GM18873 (cell line): ENCODE results near the gene ORMDL2.
A peak's percentile ranks its signal among the peaks of the same experiment; 100 is the strongest.

Experiments used
- ATAC-seq: cut with Tn5 transposase; IDR thresholded peaks from one replicate; pipeline ENCODE4 v1.9.1; 2021; ENCODE audit warnings: mild to moderate bottlenecking, moderate library complexity, moderate number of reproducible peaks; ENCODE audit not compliant: unreplicated experiment, low FRiP score

The ORMDL2 gene, protein sequence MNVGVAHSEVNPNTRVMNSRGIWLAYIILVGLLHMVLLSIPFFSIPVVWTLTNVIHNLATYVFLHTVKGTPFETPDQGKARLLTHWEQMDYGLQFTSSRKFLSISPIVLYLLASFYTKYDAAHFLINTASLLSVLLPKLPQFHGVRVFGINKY

GRCh38 chr12:55817345-55818139 lies at the start of gene ORMDL2, which contains the start of gene SARNP:
TSS of gene ORMDL2 (plus strand) at chr12:55818041. CDS start at chr12:55819000, 959 bp downstream.
TSS of gene SARNP (minus strand) at chr12:55817724. CDS start at chr12:55817701, 23 bp downstream.
- ATAC-seq = peak; percentile 97

DNA sequence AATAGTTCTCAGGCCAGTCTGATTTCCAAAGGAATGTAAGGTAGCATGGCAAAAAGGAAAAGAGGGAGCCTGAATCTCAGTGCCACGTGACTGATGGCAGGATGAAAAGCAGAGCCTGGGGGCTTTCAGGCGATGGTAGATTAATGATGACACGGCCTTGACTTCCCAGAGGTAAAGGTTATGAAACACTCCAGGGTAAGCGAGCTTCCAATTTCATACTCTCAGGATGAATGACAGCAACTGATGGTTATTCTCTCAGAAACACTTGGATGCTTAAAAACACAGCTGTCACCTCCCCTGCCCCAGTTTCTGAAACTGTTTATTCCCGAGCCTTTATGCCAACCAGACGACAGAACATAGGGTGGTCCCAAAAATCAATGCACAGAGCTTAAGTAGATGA lies 46.1 kb upstream of the ORMDL2 start:
- ATAC-seq = no peak

GRCh38 chr12:55777856-55778255 lies 40.0 kb upstream of the ORMDL2 start:
- ATAC-seq = no peak

- no peak for ATAC-seq
Observed at GRCh38 chr12:55780685-55781084, 37.2 kb upstream of the ORMDL2 start.

DNA sequence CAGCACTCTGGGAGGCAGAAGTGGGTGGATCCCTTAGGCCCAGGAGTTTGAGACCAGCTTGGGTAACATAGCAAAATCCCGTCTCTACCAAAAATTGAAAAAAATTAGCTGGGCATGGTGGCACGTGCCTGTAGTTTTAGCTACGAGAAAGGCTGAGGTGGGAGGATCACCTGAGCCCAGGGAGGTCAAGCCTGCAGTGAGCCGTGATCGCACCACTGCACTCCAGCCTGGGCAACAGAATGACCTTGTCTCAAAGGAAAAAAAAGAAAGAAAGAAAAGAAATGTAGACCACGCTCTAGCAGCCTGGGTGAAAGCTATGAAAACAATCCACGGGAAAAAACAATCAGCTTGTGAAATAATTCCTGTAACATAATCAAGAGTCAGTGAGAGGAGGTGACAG lies 29.3 kb upstream of the ORMDL2 start:
- no peak for ATAC-seq

GRCh38 chr12:55789171-55789570 lies 28.7 kb upstream of the ORMDL2 start:
- ATAC-seq = no peak

DNA sequence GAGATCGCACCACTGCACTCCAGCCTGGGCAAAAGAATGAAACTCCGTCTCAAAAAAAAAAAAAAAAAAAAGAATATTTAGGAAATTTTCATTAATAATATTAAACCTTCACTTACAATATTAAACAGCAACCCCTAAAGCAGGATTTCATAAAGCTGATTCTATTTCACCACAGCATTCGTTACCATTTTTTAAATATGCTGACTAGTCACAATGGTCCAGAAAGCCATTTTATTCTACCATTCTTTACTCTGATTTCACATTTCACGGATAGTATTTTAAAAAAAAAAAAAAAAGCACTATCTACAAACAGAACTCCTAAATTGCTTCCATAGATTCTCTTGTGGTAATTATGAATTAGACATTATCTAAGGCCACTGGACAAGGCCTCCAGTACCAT lies 27.9 kb upstream of the ORMDL2 start:
- no peak for ATAC-seq

- ATAC-seq = no peak
Observed at GRCh38 chr12:55795950-55796349, 21.9 kb upstream of the ORMDL2 start.

GRCh38 chr12:55797068-55797467 lies 20.8 kb upstream of the ORMDL2 start:
- ATAC-seq = no peak

DNA sequence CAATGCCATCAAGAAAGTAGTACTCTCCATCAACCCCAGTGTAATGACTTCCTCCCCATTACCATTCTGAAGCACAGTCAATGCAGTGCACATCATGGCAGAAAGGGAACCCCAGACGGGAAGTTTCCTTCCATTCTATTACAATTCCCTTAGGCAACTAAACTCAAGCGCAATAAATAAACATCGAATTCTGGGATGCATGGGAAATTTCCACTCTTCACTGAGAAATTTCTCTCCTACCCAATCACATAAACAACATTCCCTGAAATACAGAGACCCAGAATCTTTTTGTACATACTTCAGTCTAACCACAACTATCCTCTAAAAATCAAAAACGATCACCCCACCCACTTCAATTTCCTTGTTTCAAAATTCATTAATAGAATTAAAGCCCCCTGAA lies 20.3 kb upstream of the ORMDL2 start:
- ATAC-seq = no peak

- ATAC-seq = no peak
Observed at GRCh38 chr12:55806982-55807381, 10.9 kb upstream of the ORMDL2 start.

- ATAC-seq = no peak
Observed at GRCh38 chr12:55809274-55809673, 8.6 kb upstream of the ORMDL2 start.

DNA sequence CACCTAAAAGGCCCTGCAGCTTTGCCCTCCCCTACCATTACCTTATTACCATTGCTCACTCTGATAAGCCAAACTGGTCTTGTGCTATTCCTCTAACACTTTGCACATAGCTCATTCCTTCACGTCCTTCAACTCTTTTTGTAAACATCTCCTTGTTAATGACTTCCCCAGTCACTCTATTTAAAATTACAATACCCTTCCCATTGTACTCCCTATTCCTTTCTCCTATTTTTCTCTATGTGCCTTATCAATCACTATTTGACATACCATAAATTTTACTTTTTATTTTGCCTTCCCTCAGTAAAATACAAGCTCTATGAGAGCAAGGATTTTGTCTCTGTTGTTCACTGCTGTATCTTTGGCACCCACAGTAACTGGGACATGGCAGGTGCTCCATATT lies 5.8 kb upstream of the ORMDL2 start:
- ATAC-seq = no peak

DNA sequence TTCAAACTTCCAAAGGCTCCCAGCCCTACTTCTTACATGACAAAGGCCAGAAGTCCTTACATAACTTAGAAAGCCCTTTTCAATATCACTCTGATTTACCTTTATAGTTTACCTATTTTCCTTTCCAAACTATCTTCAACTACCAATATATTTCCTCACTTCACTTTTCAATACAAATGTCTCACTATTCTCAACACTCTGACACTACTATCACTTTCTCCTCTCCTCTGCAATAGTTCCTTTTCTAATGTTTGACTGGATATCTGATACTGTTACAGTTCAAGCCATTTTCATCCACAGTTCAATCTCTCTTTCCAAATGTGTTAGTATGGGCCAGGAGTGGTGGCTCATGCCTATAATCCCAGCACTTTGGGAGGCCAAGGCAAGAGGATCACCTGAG lies 3.6 kb upstream of the ORMDL2 start:
- ATAC-seq = no peak

- ATAC-seq = no peak
Observed at GRCh38 chr12:55815473-55815872, 2.4 kb upstream of the ORMDL2 start.

DNA sequence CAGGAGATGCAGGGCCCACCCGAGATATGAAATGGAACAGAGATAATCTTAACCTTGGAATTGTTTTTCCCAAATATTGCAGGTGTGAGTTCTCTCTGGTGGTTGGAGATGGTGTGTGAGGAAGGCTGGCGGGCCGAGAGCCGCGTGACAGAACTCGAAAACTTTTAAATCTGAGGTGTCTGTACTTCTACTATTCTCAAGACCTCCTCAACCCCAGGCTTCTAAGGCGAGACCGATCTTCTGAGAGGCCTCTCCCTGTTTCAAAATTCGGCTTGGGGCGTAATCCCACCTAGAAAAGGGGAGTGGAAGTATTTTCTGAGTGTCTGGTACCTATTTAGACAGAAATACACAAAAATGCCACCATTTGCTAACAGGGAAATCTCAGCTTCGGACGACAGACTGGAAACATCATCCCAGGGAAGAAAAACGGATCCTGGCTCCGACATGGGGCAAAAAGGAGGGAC lies 928 bp upstream of the ORMDL2 start:
- no peak for ATAC-seq

GRCh38 chr12:55818140-55818728 lies 393 bp downstream of the ORMDL2 start:
- peak; percentile 0 for ATAC-seq

DNA sequence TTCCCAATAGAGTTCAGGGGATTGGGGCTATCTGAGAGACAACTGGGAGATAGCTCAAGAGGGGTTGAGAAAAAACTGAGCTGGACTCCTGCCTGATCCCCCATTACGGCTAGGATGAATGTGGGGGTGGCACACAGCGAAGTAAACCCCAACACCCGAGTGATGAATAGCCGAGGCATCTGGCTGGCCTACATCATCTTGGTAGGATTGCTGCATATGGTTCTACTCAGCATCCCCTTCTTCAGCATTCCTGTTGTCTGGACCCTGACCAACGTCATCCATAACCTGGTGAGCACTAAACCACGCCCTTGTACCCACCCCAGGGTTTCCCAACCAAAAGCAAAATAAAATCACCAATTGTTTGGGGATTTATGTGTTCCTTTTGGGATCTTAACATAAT lies 1.0 kb downstream of the ORMDL2 start:
- ATAC-seq = no peak

DNA sequence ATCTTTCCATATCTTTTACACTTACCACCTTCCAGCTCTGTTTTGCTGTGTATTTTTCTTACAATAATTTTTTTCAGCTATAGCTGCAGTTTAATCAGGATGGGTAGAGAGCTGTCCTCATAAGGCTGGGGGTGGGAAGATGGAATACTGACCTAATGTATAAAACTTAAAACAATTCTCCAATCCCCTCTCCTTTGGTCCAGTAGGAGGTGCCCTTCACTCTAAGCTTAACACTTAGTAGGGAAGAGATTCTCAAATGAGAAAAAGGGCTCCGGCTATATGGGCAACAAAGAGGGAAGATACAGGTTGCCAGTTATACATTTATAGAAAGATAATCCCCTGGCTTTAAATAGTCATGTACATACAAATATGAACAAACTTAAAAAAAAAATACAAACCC lies 2.8 kb downstream of the ORMDL2 start:
- ATAC-seq = no peak

DNA sequence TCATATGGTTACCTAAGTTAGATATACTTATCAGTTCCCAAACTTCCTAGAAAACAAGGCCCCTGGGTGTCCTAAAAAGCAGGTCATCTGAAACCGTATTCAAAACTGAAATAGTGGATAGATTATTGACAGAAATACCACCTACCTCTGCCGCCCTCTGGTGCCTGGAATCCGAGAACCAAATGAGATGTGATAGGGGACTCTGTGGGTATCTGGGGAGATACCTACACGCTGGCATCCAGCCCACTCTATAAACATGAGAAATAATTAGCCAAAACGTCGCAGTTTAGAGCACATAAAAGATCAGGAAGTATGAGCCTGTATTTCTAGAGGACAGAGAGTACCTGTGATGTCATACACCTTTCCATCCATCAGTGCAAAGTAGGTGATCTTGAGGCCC lies 4.4 kb downstream of the ORMDL2 start:
- no peak for ATAC-seq

DNA sequence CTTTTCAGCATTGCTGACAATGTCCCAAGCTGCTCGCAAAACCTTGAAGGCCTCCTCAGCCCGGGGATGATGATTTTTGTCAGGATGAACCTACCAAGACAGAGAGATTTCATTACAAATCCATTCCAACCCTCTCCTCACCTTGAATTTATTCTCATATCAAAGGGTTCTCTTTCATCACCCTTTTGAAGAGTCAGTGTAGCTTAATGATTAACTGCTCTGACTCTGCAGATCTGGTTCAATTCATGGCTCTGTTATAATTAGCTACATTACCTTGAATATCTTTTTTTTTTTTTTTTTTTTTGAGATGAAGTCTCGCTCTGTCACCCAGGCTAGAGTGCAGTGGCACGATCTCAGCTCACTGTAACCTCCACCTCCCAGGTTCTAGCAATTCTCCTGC lies 5.6 kb downstream of the ORMDL2 start:
- ATAC-seq = no peak

GRCh38 chr12:55824726-55825125 lies 6.9 kb downstream of the ORMDL2 start:
- no peak for ATAC-seq
